ENCODE results near the gene ANKRD23.

ANKRD23 gene

GRCh38 chr2:96800061-96801004, 43.5 kb downstream of the ANKRD23 start:
- Histone ChIP-seq H3K9me3 (ENCODE audit: low read length) (no peaks in the 10 kb centered on the region), H3K79me2 (ENCODE audit: insufficient read depth, low read length) (no peaks in the 10 kb centered on the region), H3K36me3 (ENCODE audit: insufficient read depth, low read length) (no peaks in the 10 kb centered on the region), H2AFZ (ENCODE audit: low read length) (no peak overlapping the region), H3K9ac (ENCODE audit: low read length) (no peak overlapping the region), H3K4me1 (ENCODE audit: insufficient read depth, low read length, severe bottlenecking) (peaks cover 3% of the 10 kb centered on the region), H3K4me2 (ENCODE audit: low read length) (peak overlapping the region; percentile 30; the same call in 1 of the 2 replicates), H3F3A (ENCODE audit: insufficient read depth, low read length) (no peaks in the 10 kb centered on the region), H3K9me2 (ENCODE audit: low read depth, low read length) (no peaks in the 10 kb centered on the region), H3K27ac (ENCODE audit: low read depth, low read length, poor library complexity, severe bottlenecking) (no peak overlapping the region), H4K20me1 (ENCODE audit: insufficient read depth, low read length) (no peaks in the 10 kb centered on the region), H3K4me3 (ENCODE audit: low read depth, low read length, poor library complexity, severe bottlenecking) (no peak overlapping the region), H3K27me3 (ENCODE audit: insufficient read depth, low read length) (no peaks in the 10 kb centered on the region)
- no peak for TF ChIP-seq EZH2 (IDR thresholded peaks at IDR 0.05; ENCODE audit: borderline replicate concordance, low read length)
- TF ChIP-seq, protein P1, sequence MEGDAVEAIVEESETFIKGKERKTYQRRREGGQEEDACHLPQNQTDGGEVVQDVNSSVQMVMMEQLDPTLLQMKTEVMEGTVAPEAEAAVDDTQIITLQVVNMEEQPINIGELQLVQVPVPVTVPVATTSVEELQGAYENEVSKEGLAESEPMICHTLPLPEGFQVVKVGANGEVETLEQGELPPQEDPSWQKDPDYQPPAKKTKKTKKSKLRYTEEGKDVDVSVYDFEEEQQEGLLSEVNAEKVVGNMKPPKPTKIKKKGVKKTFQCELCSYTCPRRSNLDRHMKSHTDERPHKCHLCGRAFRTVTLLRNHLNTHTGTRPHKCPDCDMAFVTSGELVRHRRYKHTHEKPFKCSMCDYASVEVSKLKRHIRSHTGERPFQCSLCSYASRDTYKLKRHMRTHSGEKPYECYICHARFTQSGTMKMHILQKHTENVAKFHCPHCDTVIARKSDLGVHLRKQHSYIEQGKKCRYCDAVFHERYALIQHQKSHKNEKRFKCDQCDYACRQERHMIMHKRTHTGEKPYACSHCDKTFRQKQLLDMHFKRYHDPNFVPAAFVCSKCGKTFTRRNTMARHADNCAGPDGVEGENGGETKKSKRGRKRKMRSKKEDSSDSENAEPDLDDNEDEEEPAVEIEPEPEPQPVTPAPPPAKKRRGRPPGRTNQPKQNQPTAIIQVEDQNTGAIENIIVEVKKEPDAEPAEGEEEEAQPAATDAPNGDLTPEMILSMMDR (IDR thresholded peaks at IDR 0.05; ENCODE audit: low read length): no peak

- no peak for TF ChIP-seq EZH2 (IDR thresholded peaks at IDR 0.05; ENCODE audit: borderline replicate concordance, low read length)
- TF ChIP-seq, protein P1 (IDR thresholded peaks at IDR 0.05; ENCODE audit: low read length): no peak
- Histone ChIP-seq H3K4me2 (ENCODE audit: low read length) (no peak overlapping the region), H3K27ac (ENCODE audit: low read depth, low read length, poor library complexity, severe bottlenecking) (no peak overlapping the region), H3K4me3 (ENCODE audit: low read depth, low read length, poor library complexity, severe bottlenecking) (no peak overlapping the region), H3F3A (ENCODE audit: insufficient read depth, low read length) (no peaks in the 10 kb centered on the region), H3K36me3 (ENCODE audit: insufficient read depth, low read length) (no peaks in the 10 kb centered on the region), H2AFZ (ENCODE audit: low read length) (no peak overlapping the region), H4K20me1 (ENCODE audit: insufficient read depth, low read length) (no peaks in the 10 kb centered on the region), H3K9me3 (ENCODE audit: low read length) (no peaks in the 10 kb centered on the region), H3K27me3 (ENCODE audit: insufficient read depth, low read length) (no peaks in the 10 kb centered on the region), H3K4me1 (ENCODE audit: insufficient read depth, low read length, severe bottlenecking) (peaks cover 3% of the 10 kb centered on the region), H3K9me2 (ENCODE audit: low read depth, low read length) (no peaks in the 10 kb centered on the region), H3K79me2 (ENCODE audit: insufficient read depth, low read length) (no peaks in the 10 kb centered on the region), H3K9ac (ENCODE audit: low read length) (no peak overlapping the region)
Observed at GRCh38 chr2:96799623-96799935, 44.2 kb downstream of the ANKRD23 start.

GRCh38 chr2:96798733-96799622, 44.8 kb downstream of the ANKRD23 start:
- no peaks in the 10 kb centered on the region for H3K9me2 ChIP-seq (ENCODE audit: low read depth, low read length)

More at GRCh38 chr2:96798733-96799622, 44.8 kb downstream of the ANKRD23 start:
- Histone ChIP-seq H3K4me2 (ENCODE audit: low read length) (no peak overlapping the region), H3F3A (ENCODE audit: insufficient read depth, low read length) (no peaks in the 10 kb centered on the region), H3K9me3 (ENCODE audit: low read length) (no peaks in the 10 kb centered on the region), H4K20me1 (ENCODE audit: insufficient read depth, low read length) (no peaks in the 10 kb centered on the region), H3K79me2 (ENCODE audit: insufficient read depth, low read length) (no peaks in the 10 kb centered on the region), H3K36me3 (ENCODE audit: insufficient read depth, low read length) (no peaks in the 10 kb centered on the region), H3K27ac (ENCODE audit: low read depth, low read length, poor library complexity, severe bottlenecking) (no peak overlapping the region), H3K27me3 (ENCODE audit: insufficient read depth, low read length) (no peaks in the 10 kb centered on the region), H2AFZ (ENCODE audit: low read length) (no peak overlapping the region), H3K4me3 (ENCODE audit: low read depth, low read length, poor library complexity, severe bottlenecking) (no peak overlapping the region), H3K4me1 (ENCODE audit: insufficient read depth, low read length, severe bottlenecking) (peaks cover 3% of the 10 kb centered on the region), H3K9ac (ENCODE audit: low read length) (no peak overlapping the region)
- TF ChIP-seq EZH2 (IDR thresholded peaks at IDR 0.05; ENCODE audit: borderline replicate concordance, low read length): no peak
- TF ChIP-seq, protein P1 (IDR thresholded peaks at IDR 0.05; ENCODE audit: low read length): no peak

Data from OCI-LY1 (cell line).